DOHH2 (cell line): ENCODE data around the gene KRTAP4-4.
"Not testable (repeated sequence)": the region's sequence is repeated elsewhere in the genome, so short reads cannot be mapped to it uniquely, and the experiment has no call there.

Experiments
- H3F3A ChIP-seq: fragments of 200-600 bp; sonication (generic), shearing (Covaris generic); 2 replicates; pipeline ENCODE4 v1.6.0; 2016; ENCODE audit warnings: antibody characterized with exemption, mild to moderate bottlenecking; ENCODE audit not compliant: control insufficient read depth, insufficient read depth
- H3K27ac ChIP-seq: fragments of 200-600 bp; sonication (generic); 2 replicates; pipeline ENCODE4 v1.5.1; 2014; ENCODE audit warnings: low read depth, mild to moderate bottlenecking, low read length, moderate library complexity
- H3K27me3 ChIP-seq: fragments of 200-600 bp; sonication (generic); 2 replicates; pipeline ENCODE4 v1.6.1; 2014; ENCODE audit warnings: mild to moderate bottlenecking, low read length, mixed read lengths; ENCODE audit not compliant: control insufficient read depth
- H3K36me3 ChIP-seq: fragments of 200-600 bp; sonication (generic); 2 replicates; pipeline ENCODE4 v1.6.1; 2014; ENCODE audit warnings: mild to moderate bottlenecking, low read length, moderate library complexity, mixed read lengths; ENCODE audit not compliant: control insufficient read depth
- H3K4me1 ChIP-seq: fragments of 200-600 bp; sonication (generic); 2 replicates; pipeline ENCODE4 v1.6.1; 2014; ENCODE audit warnings: mild to moderate bottlenecking, low read length, mixed read lengths; ENCODE audit not compliant: control insufficient read depth
- H3K4me2 ChIP-seq: fragments of 200-600 bp; sonication (generic); 2 replicates; pipeline ENCODE4 v1.6.0; 2014; ENCODE audit warnings: mild to moderate bottlenecking, low read length, moderate library complexity
- H3K4me3 ChIP-seq: fragments of 200-600 bp; sonication (generic); 2 replicates; pipeline ENCODE4 v1.5.1; 2014; ENCODE audit warnings: mild to moderate bottlenecking, low read length, mixed read lengths
- H3K79me2 ChIP-seq: fragments of 200-600 bp; sonication (generic); 2 replicates; pipeline ENCODE4 v1.6.1; 2014; ENCODE audit warnings: mild to moderate bottlenecking, low read length, mixed read lengths; ENCODE audit not compliant: control insufficient read depth
- H3K9me2 ChIP-seq: fragments of 200-600 bp; sonication (generic); replicated peaks from 2 replicates; pipeline ENCODE4 v1.6.1; 2014; ENCODE audit warnings: mild to moderate bottlenecking, low read length, mixed read lengths; ENCODE audit not compliant: control insufficient read depth
- H3K9me3 ChIP-seq: fragments of 200-600 bp; sonication (generic); 2 replicates; pipeline ENCODE4 v1.6.1; 2014; ENCODE audit warnings: antibody characterized with exemption, low read length, mixed read lengths; ENCODE audit not compliant: control insufficient read depth, insufficient read depth
- H4K20me1 ChIP-seq: fragments of 200-600 bp; sonication (generic); 2 replicates; pipeline ENCODE4 v1.6.0; 2014; ENCODE audit warnings: low read depth, mild to moderate bottlenecking, antibody characterized with exemption, low read length, moderate library complexity; ENCODE audit not compliant: control insufficient read depth, insufficient read depth
- EZH2phosphoT487 ChIP-seq: fragments of 200-600 bp; sonication (generic); IDR thresholded peaks from 2 replicates; pipeline ENCODE4 v1.6.1; 2017; ENCODE audit warnings: borderline replicate concordance, mild to moderate bottlenecking, antibody characterized with exemption, low read length, moderate library complexity, mixed read lengths
- TF ChIP-seq, protein P1 (sequence below): fragments of 200-600 bp; sonication (generic); IDR thresholded peaks from one replicate; pipeline ENCODE4 v1.5.1; 2014; ENCODE audit warnings: antibody characterized with exemption, mild to moderate bottlenecking, low read depth, low read length; ENCODE audit not compliant: poor library complexity, severe bottlenecking

Gene KRTAP4-4

DNA sequence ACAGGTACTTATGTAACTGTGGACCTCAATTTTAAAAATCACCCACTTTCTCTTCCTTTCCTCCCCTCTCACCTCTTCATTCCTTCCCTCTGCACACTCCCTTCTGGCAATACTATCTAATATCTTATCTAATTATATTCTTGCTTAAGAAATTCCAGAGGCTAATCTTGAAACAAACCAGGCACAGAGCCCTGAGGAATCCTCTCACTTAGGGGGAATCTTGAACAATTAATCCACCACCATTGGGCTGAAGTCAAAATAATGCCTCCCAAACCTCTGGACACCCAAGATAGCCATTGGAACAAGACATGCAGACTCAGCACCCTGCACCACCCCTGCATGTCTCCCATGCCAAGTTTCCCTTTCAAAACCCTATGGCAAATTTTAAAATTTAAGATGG is 19.2 kb downstream of the KRTAP4-4 start:
- Histone ChIP-seq H3K36me3 (no peaks in the 10 kb centered on the region), H4K20me1 (no peaks in the 10 kb centered on the region), H3K4me1 (no peaks in the 10 kb centered on the region), H3K9me3 (peaks cover 15% of the 10 kb centered on the region), H3K27ac (no peak overlapping the region), H3K4me2 (no peak overlapping the region), H3K79me2 (no peaks in the 10 kb centered on the region), H3K4me3 (no peak overlapping the region), H3K27me3 (no peaks in the 10 kb centered on the region), H3F3A (no peaks in the 10 kb centered on the region), H3K9me2 (no peaks in the 10 kb centered on the region)
- TF ChIP-seq EZH2phosphoT487 = no peak
- TF ChIP-seq, protein P1, sequence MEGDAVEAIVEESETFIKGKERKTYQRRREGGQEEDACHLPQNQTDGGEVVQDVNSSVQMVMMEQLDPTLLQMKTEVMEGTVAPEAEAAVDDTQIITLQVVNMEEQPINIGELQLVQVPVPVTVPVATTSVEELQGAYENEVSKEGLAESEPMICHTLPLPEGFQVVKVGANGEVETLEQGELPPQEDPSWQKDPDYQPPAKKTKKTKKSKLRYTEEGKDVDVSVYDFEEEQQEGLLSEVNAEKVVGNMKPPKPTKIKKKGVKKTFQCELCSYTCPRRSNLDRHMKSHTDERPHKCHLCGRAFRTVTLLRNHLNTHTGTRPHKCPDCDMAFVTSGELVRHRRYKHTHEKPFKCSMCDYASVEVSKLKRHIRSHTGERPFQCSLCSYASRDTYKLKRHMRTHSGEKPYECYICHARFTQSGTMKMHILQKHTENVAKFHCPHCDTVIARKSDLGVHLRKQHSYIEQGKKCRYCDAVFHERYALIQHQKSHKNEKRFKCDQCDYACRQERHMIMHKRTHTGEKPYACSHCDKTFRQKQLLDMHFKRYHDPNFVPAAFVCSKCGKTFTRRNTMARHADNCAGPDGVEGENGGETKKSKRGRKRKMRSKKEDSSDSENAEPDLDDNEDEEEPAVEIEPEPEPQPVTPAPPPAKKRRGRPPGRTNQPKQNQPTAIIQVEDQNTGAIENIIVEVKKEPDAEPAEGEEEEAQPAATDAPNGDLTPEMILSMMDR = no peak

DNA sequence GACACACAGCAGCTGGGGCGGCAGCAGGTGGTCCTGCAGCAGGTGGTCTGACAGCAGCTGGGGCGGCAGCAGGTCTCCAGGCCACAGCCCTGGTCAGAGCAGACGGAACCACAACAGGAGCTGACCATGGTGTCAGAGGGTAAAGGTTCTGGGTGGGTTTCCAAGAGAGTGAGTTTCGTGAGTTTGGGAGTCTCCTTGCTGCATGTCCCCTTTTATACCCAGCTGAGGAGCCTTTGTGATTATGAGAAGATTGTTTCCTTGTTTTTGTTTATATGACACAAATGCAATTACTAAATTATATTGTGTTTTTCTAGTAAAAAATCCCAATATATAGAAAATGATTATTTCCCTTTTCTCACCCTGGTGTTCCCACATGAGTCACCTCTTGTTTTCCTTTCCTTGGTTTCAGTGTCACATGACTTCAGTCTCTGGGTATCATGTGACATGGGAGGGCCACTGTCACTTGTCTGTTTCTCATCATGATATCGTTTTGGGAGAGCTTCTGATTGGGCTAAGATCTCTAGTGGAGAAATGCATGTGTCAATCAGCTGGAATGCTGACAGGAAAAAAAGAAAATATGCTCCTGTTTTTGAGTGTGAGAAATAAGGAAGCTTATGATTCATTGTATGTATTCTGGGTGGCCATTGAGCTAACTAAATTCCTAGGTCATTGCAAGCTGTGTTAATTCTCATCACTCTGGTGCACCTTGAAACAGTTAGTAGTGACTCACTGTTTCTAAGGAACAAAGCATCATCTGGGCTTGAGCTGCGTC is 20.0 kb downstream of the KRTAP4-4 start, which contains the start of gene KRTAP4-6:
Gene KRTAP4-6 (minus strand): TSS at position 185 of the 772 bp plus-strand sequence. CDS start 57 bp downstream, at position 128.
- Histone ChIP-seq H3K4me1 (no peaks in the 10 kb centered on the region), H4K20me1 (no peaks in the 10 kb centered on the region), H3K27ac (no peak within 1 kb of the TSS), H3K4me2 (no peak within 1 kb of the TSS), H3F3A (no peaks in the 10 kb centered on the region), H3K79me2 (no peaks in the 10 kb centered on the region), H3K4me3 (no peak within 1 kb of the TSS), H3K36me3 (no peaks in the 10 kb centered on the region), H3K9me2 (no peaks in the 10 kb centered on the region), H3K9me3 (peaks cover 15% of the 10 kb centered on the region), H3K27me3 (no peaks in the 10 kb centered on the region)
- TF ChIP-seq EZH2phosphoT487 = no peak

DNA sequence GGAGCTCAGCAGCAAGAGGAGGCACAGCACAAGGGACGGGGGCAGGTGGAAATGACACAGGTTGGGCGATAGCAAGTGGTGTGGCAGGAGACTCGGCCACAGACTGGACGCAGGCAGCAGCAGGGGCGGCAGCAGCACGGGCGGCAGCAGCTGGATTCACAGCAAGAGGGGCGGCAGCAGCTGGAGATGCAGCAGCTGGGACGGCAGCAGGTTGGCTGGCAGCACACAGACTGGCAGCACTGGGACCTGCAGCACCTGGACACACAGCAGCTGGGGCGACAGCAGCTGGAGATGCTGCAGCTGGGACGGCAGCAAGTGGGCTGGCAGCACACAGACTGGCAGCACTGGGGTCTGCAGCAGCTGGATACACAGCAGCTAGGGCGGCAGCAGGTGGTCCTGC is 20.7 kb downstream of the KRTAP4-4 start:
- H4K20me1 ChIP-seq, H3K27me3 ChIP-seq, H3K79me2 ChIP-seq, H3K27ac ChIP-seq, H3K4me3 ChIP-seq, H3K4me1 ChIP-seq, H3K9me2 ChIP-seq, H3F3A ChIP-seq, H3K36me3 ChIP-seq, H3K4me2 ChIP-seq: not testable (repeated sequence)
- peaks cover 15% of the 10 kb centered on the region for H3K9me3 ChIP-seq

DNA sequence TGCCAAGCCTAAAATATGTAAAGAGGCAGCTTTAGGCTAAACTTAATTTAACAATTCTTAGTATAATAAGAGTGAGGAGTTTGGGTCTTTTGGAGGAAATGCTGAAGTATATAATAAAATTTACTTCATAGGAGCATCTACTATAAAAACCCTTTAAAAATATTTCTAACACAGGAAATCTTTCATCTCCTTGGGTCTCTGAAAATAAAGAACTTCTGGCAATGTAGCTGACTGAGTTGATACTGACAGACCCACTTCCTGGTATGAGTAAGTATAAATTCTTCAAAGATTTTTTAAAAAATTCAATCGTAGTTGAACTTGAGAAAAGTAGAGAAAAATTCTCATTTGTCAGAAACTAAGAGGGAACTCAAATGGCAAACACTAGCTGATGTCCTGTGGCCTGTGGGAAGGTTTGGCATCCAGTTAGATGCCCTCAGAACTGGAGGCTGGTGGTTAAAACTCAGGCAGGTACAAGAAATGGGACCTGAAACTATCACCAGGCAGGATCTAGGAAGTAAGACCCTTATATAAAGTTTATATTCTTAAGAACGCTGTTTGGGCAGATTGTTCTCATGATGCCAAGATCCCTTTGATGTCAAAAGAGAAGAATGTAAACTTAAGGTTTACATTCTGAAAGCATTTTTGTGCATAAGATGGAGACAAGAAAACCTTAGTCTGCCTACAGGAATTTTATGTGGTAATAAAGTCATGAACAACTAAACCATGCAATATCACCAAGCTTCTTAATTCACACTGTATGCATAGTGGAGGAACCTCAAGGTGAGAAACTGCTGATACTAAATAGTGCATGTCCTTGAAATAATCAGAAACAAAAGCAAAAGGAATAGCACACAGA is 26.4 kb downstream of the KRTAP4-4 start:
- Histone ChIP-seq H3K4me2 (no peak overlapping the region), H4K20me1 (no peaks in the 10 kb centered on the region), H3K9me2 (no peaks in the 10 kb centered on the region), H3K36me3 (no peaks in the 10 kb centered on the region), H3K79me2 (no peaks in the 10 kb centered on the region), H3K9me3 (no peaks in the 10 kb centered on the region), H3F3A (no peaks in the 10 kb centered on the region), H3K4me3 (no peak overlapping the region), H3K27ac (no peak overlapping the region), H3K27me3 (no peaks in the 10 kb centered on the region), H3K4me1 (peaks cover 22% of the 10 kb centered on the region)
- TF ChIP-seq, protein P1 = no peak
- TF ChIP-seq EZH2phosphoT487 = no peak
